ENCODE data around the gene GET4. TPM values are rescaled to one million over a fixed set of nuclear protein-coding genes. Genes with fewer than 3 reads are reported as not detected.
A peak's percentile ranks its signal among the peaks of the same experiment; 100 is the strongest.

GET4 gene, protein sequence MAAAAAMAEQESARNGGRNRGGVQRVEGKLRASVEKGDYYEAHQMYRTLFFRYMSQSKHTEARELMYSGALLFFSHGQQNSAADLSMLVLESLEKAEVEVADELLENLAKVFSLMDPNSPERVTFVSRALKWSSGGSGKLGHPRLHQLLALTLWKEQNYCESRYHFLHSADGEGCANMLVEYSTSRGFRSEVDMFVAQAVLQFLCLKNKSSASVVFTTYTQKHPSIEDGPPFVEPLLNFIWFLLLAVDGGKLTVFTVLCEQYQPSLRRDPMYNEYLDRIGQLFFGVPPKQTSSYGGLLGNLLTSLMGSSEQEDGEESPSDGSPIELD
- polyA plus RNA-seq (2012; ENCODE audit: insufficient read depth, insufficient read length) = 50.2 TPM

DNA sequence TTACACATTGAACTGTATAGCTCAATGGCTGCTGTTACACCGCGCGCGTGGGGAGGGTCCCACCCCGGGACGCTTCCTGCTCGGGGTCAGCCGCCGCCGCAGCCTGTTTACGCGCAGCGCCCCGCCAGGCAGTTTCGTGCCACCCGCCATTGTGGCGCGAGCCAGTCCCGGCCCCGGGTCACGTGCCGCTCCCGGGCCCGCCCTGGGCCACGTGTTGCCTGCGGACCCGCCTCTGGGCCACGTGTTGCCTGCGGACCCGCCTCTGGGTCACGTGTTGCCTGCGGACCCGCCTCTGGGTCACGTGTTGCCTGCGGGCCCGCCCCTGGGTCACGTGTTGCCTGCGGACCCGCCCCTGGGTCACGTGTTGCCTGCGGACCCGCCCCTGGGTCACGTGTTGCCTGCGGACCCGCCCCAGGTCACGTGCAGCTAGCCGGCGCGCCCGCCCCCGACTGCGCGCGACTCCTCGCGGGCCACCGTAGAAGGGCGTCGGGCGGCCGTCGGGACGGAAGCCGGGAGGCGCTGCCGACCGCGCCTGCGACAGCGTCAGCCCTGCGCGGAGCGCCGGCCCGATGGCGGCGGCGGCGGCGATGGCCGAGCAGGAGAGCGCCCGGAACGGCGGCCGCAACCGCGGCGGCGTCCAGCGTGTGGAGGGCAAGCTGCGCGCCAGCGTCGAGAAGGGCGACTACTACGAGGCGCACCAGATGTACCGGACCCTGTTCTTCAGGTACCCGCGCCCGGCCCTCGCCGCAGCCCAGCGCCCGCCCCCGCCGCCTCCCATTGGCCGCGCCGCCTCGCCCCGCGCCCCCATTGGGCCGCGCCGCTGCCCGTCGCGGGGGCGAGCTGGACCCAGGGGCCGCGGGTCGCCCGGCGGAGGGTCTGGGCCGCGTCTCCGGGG, at the start of gene GET4:
Gene GET4 (plus strand): TSS at position 478 of the 895 bp plus-strand sequence. CDS start 92 bp downstream, at position 570.
- H3K4me3 ChIP-seq (ENCODE audit: low read length) = peak within 1 kb of the TSS; percentile 84
- peak; percentile 90 for DNase-seq (ENCODE audit: low read depth, low spot score)

DNA sequence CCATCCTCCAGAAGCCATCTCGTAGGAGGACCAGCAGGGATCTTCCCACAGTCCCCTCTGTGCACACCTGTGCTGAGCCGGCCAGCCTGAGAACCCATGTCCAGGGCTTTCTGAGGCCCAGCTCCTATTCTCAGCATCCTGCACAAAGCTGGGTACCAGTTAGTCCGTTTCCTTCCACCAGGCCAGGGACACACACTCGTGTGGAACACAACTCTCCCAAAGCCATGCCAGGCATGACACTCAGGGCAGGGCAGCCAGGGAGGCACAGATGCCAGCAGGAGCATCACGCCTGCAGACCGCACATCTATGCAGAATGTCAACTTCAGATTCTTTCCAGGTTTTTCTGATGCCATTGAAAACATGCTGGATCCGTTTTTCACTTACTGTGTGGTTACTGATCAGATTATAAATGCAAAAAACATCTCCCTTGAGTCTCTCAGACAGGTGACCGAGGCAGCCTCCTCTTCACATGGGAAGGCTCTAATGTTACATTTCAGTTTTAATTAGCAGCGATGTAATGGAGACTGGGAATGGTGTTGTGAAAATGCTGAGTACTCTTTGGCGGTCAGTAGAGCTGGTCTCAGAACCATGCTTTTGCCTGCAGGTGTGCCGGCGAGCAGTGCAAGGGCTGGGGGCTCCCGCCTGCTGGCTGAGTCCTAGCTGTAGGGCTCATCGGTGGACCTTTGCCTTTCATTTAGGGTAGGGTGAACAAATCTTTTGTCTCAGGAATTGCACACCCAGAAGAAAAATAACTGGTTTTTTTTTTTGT, 47.4 kb upstream of the GET4 start:
- no peak overlapping the region for H3K4me3 ChIP-seq (ENCODE audit: low read length)
- no peak for DNase-seq (ENCODE audit: low read depth, low spot score)

DNA sequence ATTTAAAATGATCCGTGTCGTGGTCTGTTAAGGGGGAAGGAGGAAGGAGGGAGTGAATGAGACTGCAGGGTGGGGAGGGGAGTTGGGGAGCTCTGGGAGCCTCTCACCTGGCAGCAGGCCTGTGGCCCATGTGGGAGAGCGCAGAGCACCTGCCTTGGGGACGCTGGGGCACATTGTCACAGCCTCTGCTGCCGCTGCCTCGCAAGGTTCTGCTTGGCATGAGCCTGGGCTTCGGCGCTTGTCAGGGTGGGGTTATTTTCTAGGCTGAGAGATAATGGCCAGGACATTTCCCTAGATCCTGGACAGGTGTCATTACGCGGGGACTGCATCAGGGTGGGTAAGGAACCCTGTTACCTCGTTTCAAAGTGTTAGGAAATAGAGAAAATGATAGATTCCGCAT, 46.3 kb upstream of the GET4 start:
- no peak for DNase-seq (ENCODE audit: low read depth, low spot score)
- H3K4me3 ChIP-seq (ENCODE audit: low read length) = no peak overlapping the region

DNA sequence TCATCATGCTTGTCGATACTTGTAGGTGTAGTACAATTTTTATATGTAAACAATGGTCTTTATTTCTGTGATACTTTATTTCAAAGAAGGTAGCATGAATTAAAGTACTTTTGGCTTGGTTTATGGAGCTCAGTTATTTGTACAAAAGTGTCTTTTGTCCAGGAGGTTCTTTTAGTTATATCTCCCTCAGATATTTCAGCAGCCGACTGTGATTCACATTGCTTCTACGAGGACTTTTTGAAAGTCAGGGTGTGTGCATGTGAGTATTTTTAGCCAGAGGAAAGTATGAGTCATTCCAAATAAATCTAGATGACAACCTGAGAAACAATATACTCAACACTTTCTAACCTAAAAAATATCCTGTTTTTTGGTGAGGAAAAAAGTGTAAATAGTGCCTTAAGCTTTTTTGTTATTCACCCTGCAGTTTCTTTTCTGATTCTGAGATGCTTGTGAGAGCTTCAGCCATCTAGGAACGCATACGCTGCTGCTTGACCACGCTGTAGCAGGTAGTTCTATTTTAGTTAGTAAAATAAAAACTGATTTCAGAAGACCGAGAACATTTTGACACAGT, 44.7 kb upstream of the GET4 start:
- H3K4me3 ChIP-seq (ENCODE audit: low read length) = no peak overlapping the region
- DNase-seq (ENCODE audit: low read depth, low spot score) = no peak

DNA sequence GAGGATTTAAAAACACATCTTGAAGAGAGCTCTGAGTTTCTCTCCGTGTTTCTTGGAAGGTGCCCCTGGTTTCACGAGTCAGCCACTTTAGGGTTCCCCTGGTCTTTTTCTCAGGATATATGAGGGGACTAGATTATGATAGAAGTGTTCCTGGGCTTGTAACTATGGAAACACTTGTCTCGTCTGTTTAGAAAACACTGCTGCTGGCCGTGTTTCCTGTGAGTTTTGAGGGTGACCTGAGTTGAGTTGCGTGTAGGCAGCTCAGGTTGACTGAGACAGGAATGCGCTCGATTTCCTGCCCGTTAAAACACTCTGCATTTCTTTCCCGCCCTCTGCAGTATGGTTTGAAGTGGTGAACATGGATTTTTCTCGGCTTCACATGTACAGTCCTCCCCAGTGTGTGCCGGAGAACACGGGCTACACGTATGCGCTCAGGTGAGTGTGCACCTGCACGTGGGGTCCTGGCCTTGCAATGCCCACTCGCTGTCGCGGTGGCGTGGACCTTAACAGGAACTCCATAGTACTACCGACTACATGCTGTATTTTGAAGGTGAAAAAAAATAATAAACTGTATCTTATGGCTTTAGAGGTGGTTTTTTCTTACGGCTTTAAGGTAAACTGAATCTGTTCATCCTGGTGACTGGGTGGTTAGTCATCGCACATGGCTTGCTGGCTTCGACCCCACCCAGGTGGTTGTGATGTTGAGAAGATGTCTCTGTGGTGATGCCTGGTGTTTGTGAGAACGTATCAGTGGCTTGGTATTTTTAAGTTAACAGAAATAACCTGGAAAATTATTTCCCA, 44.0 kb upstream of the GET4 start, which contains the start of gene SUN1:
Gene SUN1 (plus strand): TSS at position 310 of the 801 bp plus-strand sequence. CDS start 49 bp downstream, at position 359.
- DNase-seq (ENCODE audit: low read depth, low spot score) = peak; percentile 29
- H3K4me3 ChIP-seq (ENCODE audit: low read length) = no peak within 1 kb of the TSS

DNA sequence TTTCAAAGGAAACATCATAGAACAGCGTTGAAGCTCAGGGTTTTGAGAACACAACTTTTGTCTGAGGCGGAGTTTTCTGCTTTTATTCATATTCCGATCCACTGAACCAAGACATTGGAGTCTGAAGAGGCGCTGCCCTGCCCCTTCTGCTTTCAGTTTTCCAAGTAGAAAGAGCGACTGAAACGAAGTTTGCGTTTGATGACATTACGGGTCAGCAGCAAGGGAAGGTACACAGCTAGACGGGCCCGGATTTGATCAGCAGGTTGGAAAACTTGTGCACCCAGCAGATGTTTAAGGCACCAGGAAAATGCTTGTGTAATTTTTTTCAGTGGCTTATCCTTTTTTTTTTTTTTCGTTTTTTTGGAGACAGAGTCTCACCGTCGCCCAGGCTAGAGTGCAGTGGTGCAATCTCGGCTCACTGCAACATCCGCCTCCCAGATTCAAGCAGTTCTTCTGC, 43.4 kb upstream of the GET4 start:
- no peak for DNase-seq (ENCODE audit: low read depth, low spot score)
- H3K4me3 ChIP-seq (ENCODE audit: low read length) = no peak overlapping the region

DNA sequence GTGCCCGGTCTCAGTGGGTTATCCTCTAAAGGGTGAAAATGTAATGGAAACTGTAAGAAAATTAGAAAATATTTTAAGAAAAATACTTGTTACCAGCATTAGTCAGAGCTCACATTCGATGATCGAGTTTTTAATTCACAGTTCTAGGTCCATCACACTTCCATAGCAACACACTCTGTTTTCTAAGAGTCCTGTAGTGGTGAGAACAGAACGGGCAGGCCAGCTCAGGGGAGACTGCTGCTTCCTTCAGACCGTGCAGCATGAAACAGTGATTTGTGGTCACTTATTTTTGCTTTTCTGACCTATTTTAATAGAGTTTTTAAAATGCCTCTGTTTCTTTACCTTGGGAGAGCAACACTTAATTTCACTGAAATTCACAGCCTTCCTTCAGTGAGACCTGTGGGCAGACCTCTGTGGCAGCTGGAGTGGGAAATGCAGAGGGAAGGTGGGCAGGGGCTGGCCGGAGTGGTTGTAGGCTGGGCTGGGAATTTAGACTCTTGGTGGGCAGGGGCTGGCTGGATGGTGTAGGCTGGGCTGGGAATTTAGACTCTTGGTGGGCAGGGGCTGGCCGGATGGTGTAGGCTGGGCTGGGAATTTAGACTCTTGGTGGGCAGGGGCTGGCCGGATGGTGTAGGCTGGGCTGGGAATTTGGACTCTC, 42.6 kb upstream of the GET4 start:
- no peak for DNase-seq (ENCODE audit: low read depth, low spot score)

DNA sequence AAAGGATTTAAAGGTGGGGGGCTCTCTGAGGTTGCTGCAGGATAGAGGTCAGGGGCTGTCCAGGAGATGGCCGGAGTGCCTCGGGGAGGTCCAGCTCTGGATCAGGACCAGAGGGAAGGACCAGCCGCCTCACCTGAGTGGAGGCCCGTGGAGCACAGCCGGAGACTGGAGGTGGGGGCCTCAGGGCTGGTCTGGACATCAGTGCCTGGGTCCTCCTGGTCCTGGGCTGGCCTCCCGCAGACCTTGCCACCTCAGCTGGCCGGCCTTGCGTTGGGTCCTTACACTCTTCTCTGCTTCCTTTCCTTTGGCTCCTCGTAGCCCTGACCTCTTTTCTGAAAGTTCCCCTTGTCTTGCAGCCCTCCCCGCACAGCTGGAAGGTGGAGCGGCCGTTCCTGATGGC, 42.1 kb upstream of the GET4 start:
- no peak for DNase-seq (ENCODE audit: low read depth, low spot score)
- H3K4me3 ChIP-seq (ENCODE audit: low read length) = no peak overlapping the region

More for the DNA sequence above, 42.6 kb upstream of the GET4 start:
- H3K4me3 ChIP-seq (ENCODE audit: low read length) = no peak overlapping the region

DNA sequence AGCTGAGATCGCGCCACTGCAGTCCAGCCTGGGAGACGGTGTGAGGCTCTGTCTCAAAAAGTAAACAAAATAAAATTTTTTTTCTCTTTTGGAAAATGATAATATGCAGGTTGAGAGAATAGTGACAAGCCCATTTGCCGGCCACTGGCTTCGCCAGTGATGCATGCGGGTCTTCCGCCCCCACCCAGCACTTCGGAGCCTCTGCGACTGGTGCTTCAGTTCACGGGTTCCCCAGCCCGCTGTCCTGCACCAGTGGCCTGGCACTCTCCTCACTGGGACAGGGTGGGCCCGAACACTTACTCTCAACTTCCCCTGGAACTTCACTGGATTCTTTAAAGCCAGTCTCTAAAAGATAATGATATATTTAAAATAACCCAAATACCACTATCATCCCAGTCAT, 41.3 kb upstream of the GET4 start:
- DNase-seq (ENCODE audit: low read depth, low spot score) = no peak
- H3K4me3 ChIP-seq (ENCODE audit: low read length) = no peak overlapping the region

DNA sequence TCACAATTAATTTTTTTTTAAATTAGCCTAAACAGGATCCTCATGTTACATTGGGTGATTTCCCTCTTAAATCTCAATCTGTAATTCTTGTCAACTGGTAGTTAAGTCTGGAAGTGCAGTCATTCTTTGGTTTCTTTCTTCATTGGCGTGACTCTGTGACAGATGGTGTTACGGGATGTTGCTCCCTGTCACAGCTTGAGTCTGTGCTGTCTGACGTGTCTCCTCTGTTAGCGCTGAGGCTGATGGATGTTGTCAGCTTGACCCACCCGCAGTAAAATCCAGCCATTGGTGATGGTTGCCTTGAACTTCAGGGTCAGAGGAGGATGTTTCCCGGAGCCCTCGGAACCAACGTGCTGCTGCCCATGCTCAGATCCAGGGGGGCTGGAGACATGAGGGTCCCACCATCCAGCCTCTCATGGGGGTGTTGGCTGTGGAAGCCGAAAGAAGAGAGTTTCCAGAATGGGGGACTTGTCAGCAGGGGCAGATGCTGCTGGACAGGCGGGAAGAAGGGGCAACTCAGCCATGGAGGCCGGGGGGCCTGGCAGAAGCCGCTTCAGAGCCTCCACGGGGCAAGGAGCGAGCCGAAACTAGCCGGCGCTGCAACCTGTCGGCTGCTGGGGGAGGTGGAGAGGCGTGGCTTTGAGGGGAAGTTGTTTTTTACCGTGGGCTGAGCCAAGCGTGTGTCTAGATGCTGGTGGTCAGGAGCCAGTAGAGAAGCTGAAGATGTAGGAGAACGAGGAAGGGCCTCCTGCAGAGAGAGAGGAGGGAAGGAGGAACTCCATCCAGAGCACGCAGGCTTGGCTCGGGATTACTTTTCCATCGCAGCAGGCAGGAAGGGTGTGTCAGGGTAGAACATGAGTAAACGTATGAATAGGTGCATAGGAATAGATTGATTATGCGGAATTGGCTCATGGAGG, 40.6 kb upstream of the GET4 start:
- no peak for DNase-seq (ENCODE audit: low read depth, low spot score)
- no peak overlapping the region for H3K4me3 ChIP-seq (ENCODE audit: low read length)

DNA sequence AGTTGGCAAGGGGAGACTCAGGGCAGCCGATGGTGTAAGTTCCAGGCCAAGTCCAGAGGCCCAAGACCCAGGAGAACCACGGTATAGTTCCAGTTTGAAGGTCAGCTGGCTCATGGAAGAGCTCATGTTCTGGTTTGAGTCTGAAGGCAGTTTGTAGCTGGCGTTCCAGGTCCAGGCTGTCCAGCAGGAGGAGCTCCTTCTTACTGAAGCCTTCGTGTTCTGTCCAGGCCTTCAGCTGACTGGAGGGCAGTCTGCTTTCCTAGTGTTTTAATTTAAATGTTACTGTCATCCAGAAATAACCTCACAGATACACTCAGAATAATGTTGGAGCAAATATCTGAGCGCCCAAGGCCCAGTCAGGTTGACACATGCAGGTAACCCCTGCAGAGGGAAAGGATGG, 39.9 kb upstream of the GET4 start:
- H3K4me3 ChIP-seq (ENCODE audit: low read length) = no peak overlapping the region
- no peak for DNase-seq (ENCODE audit: low read depth, low spot score)

DNA sequence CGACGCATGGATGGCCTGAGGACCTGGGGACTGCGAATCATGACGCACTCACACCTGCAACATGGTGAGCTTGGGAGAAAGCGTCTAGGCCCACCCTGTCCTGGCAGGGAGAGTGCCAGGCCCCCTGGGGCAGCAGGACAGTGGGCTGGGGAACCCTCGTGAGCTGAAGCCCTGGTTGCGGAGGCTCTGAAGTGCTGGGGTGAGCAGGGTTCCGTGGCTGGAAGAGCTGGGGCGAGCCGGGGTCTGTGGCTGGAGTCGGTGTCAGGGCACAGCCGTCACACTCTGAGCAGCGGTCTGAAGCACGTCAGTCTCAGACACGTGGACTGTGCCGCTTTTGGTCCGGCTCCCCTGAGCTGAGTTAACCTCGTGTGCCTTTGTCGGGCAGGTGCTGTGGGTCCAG, 39.4 kb upstream of the GET4 start:
- DNase-seq (ENCODE audit: low read depth, low spot score) = no peak
- no peak overlapping the region for H3K4me3 ChIP-seq (ENCODE audit: low read length)

DNA sequence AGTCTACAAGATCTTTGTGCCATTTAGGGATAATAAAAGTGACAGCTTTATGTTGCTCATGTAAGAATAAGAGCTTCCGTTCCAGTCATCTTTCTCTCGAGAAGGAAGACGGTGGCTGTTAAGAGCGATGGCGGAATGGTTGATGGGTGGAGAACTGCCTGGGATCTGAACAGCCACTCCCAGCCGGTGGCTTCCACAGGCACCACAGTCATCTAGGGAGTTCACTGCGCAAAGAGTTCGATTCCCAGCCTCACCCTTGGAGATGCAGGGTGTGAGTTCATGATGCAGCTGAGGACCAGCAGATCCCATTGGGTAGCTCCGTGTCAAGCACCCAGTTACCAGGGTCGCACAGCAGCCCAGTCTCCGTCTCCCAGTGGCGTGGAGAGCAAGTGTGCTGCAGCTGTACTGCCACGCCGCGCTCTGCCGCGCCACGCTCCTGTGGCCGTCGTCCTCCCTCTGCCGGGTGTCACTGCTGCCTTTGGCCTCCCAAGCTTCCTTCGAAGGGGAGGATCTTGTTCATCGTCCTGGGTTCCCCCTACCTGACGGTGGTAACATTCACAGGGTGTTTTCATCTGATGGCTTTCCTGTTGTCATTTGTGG, 36.3 kb upstream of the GET4 start:
- DNase-seq (ENCODE audit: low read depth, low spot score) = no peak
- H3K4me3 ChIP-seq (ENCODE audit: low read length) = no peak overlapping the region

DNA sequence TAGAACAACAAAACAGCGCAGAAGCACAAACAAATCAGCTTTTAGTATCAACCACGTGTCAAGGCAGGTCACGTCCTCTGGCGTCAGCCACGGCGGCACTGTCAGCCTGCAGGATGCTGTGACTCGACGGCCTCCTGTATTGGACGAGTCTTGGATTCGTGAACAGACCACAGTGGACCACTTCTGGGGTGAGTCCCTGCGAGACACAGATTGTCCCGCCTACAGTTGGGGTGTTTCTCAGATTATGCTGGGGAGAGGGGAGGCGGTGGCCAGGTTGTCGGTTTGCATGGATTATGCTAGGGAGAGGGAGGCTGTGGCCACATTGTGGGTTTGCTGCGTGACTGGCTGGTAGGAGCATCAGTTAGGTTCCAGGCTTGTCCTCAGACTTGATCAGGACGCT, 34.4 kb upstream of the GET4 start:
- H3K4me3 ChIP-seq (ENCODE audit: low read length) = no peak overlapping the region
- DNase-seq (ENCODE audit: low read depth, low spot score) = no peak

DNA sequence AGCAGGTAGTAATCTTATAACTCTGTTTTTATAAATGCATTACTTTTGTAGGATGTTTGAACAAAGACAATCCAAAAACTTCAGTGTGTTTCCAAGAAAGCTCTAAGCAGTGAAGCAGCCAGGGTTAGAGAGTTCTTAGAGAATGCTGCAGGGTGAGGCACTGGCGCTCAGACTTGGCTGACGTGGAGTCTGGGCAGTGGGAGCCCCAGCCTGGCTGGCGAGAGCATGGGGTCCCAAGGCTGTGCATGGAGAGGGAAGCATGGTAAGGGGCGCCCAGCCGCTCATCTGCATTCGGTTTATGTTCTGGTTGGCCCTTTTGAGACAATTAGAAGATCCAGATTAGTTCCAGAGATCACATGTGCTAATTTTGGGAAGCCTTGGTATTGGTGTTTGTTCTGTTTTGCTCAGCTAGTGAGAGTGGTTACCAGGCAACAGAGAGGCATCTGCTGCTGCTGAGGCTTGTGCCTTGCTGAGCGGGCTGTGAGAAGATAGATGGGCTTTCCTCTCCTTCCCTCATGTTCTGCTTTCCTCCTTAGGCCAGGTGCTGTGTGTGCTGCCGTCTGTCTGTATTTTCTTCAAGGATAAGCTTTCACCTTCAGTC, 33.8 kb upstream of the GET4 start:
- no peak overlapping the region for H3K4me3 ChIP-seq (ENCODE audit: low read length)
- no peak for DNase-seq (ENCODE audit: low read depth, low spot score)

DNA sequence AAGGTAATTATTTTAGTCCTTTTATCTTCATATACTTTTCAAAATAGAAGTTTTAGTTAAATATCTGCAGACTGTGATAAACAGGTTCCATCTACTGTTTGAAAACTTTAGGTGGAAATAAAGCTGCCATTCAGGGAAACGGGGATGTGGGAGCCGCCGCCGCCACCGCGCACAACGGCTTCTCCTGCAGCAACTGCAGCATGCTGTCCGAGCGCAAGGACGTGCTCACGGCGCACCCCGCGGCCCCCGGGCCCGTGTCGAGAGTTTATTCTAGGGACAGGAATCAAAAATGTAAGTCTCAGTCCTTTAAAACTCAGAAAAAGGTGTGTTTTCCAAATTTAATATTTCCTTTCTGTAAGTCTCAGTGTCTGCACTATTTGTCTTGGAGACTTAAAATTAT, 33.1 kb upstream of the GET4 start:
- DNase-seq (ENCODE audit: low read depth, low spot score) = no peak
- no peak overlapping the region for H3K4me3 ChIP-seq (ENCODE audit: low read length)

Data from Jurkat, Clone E6-1 (cell line).